ENCODE results near the gene COL20A1.

The COL20A1 gene

GRCh38 chr20:63325021-63325471 lies 32.1 kb downstream of the COL20A1 start:
- Histone ChIP-seq H3K4me1 (ENCODE audit: insufficient read depth, poor library complexity, severe bottlenecking) (no peaks in the 10 kb centered on the region), H3K27me3 (ENCODE audit: insufficient read depth, poor library complexity, severe bottlenecking) (peaks cover 42% of the 10 kb centered on the region), H3K36me3 (ENCODE audit: low read depth) (no peaks in the 10 kb centered on the region), H3K9me3 (ENCODE audit: severe bottlenecking) (no peaks in the 10 kb centered on the region), H3K4me3 (ENCODE audit: severe bottlenecking) (no peak overlapping the region), H3K27ac (ENCODE audit: poor library complexity, severe bottlenecking) (no peak overlapping the region)
- ATAC-seq (ENCODE audit: low read depth) (no peak), DNase-seq (ENCODE audit: low spot score) (no peak)
- TF ChIP-seq CTCF (IDR thresholded peaks at IDR 0.05; ENCODE audit: poor library complexity, severe bottlenecking): no peak

- Histone ChIP-seq H3K4me3 (ENCODE audit: severe bottlenecking) (no peak overlapping the region), H3K27me3 (ENCODE audit: insufficient read depth, poor library complexity, severe bottlenecking) (peaks cover 42% of the 10 kb centered on the region), H3K36me3 (ENCODE audit: low read depth) (no peaks in the 10 kb centered on the region), H3K4me1 (ENCODE audit: insufficient read depth, poor library complexity, severe bottlenecking) (no peaks in the 10 kb centered on the region), H3K27ac (ENCODE audit: poor library complexity, severe bottlenecking) (no peak overlapping the region), H3K9me3 (ENCODE audit: severe bottlenecking) (no peaks in the 10 kb centered on the region)
- ATAC-seq (ENCODE audit: low read depth) (no peak), DNase-seq (ENCODE audit: low spot score) (peak; percentile 82)
- TF ChIP-seq CTCF (IDR thresholded peaks at IDR 0.05; ENCODE audit: poor library complexity, severe bottlenecking): no peak
Observed at GRCh38 chr20:63325554-63326313, 32.7 kb downstream of the COL20A1 start.

- Histone ChIP-seq H3K36me3 (ENCODE audit: low read depth) (no peaks in the 10 kb centered on the region), H3K27ac (ENCODE audit: poor library complexity, severe bottlenecking) (no peak overlapping the region), H3K9me3 (ENCODE audit: severe bottlenecking) (no peaks in the 10 kb centered on the region), H3K4me3 (ENCODE audit: severe bottlenecking) (no peak overlapping the region), H3K27me3 (ENCODE audit: insufficient read depth, poor library complexity, severe bottlenecking) (peaks cover 35% of the 10 kb centered on the region), H3K4me1 (ENCODE audit: insufficient read depth, poor library complexity, severe bottlenecking) (no peaks in the 10 kb centered on the region)
- DNase-seq (ENCODE audit: low spot score) (peak; percentile 80), ATAC-seq (ENCODE audit: low read depth) (no peak)
- TF ChIP-seq CTCF (IDR thresholded peaks at IDR 0.05; ENCODE audit: poor library complexity, severe bottlenecking): no peak
Observed at GRCh38 chr20:63326314-63327230, 33.6 kb downstream of the COL20A1 start.

GRCh38 chr20:63327231-63327745 lies 34.3 kb downstream of the COL20A1 start:
- no peaks in the 10 kb centered on the region for H3K4me1 ChIP-seq (ENCODE audit: insufficient read depth, poor library complexity, severe bottlenecking)
- no peak for TF ChIP-seq CTCF (IDR thresholded peaks at IDR 0.05; ENCODE audit: poor library complexity, severe bottlenecking)
- H3K9me3 ChIP-seq (ENCODE audit: severe bottlenecking): no peaks in the 10 kb centered on the region
- DNase-seq (ENCODE audit: low spot score): no peak
- no peaks in the 10 kb centered on the region for H3K36me3 ChIP-seq (ENCODE audit: low read depth)
- ATAC-seq (ENCODE audit: low read depth): no peak
- H3K27ac ChIP-seq (ENCODE audit: poor library complexity, severe bottlenecking): no peak overlapping the region
- H3K27me3 ChIP-seq (ENCODE audit: insufficient read depth, poor library complexity, severe bottlenecking): peaks cover 28% of the 10 kb centered on the region
- no peak overlapping the region for H3K4me3 ChIP-seq (ENCODE audit: severe bottlenecking)
